Left lobe of liver (tissue), 2 donors: ENCODE results near the gene NADK. TPM values are rescaled to one million over a fixed set of nuclear protein-coding genes. Genes with fewer than 3 reads are reported as not detected.

ENCODE experiments used
- ATAC-seq: fragments of 200-7000 bp; cut with Tn5 transposase; one replicate; pipeline ENCODE4 v1.9.1; 2020; ENCODE audit warnings: mild to moderate bottlenecking, moderate library complexity
- DNase-seq: peaks from one replicate; pipeline ENCODE4 v3.0.0-alpha.2; 2020; ENCODE audit warnings: low spot score
- total RNA-seq: library from RNA; stranded (reverse); gene quantifications from one replicate; pipeline ENCODE4 v1.2.1, GENCODE V29; 2021
- donor health status: DM: no; HTN: no; CAD: no; lungs with moderate emphysema.
- donor health status: DM: no; HTN: yes; CAD: no.

The NADK gene
- total RNA-seq, 1 donor from 2014 or later = 136 TPM

DNA sequence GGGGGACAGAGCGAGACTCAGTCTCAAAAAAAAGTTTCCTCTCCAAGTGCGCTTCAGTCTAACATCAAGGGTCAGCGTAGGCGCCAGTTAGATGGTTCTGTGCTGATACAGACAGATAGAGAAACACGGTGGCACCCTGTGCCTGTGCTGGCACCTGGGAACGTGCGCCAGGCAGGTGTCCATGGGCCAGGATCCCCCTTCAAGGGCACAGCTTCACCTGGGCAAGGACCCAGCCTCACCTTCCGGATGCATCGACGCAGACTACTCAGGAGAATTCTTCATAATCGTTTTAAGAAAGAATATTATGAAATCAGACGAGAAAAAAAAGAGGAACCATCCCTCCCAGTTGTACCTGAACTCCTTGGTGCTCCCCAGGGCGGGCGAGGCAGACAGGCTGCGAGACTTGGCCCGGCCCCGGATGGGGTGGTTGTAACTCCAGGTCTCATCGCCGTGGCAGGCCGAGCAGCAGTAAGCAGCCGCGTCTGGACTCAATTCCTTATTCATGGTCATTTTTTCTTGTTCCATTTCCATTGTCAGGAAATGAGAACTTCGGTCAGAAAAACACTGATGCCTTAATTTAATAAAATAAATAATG, 13.3 kb downstream of the NADK start:
- ATAC-seq (peak; percentile 16), DNase-seq (no peak)

DNA sequence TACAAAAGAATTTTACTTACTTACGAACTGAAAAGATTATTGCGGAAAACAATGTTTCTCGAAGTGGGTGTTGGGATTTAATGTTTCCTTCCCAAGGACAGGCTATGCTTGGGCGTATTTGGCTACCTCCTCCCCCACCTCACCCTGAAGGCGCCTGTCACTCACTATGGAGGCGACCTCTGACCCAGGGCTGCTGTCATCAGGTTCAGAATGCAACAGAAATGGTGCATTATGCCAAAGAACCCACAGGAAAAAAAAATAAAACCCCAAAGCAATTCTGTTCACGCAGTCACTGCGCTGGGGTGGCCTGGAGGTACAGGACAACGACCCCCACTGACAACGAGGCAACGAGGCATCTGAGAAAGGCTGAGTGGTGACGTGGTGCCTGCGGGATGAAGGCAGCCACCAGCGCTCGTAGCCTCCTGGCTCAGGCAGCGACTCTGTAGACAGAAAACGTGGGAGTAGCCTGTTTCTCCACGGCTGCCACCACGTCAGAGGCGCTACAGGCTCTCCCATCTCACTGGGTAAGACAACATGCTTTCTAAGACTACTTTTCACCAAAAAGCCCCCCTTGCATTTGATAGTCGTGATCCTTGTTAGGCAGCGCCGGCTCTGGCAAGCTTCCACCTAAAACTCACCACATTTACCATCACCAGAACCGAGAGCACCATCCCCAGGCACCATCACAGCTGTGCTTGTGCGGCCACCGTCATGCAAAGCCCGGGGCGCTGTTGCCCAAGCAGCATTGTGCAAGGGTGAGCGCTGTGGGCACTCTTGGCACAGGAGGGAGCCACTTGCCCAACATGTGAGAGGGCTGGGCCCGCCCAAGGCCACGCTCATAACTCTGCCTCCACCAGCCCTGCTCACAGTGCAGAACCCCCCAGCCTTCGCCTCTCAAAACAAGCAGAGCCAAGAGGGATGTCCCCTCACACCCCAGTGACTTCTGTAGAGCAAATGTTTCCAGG, 14.3 kb downstream of the NADK start:
- DNase-seq (peak; percentile 96), ATAC-seq (peak; percentile 70)

DNA sequence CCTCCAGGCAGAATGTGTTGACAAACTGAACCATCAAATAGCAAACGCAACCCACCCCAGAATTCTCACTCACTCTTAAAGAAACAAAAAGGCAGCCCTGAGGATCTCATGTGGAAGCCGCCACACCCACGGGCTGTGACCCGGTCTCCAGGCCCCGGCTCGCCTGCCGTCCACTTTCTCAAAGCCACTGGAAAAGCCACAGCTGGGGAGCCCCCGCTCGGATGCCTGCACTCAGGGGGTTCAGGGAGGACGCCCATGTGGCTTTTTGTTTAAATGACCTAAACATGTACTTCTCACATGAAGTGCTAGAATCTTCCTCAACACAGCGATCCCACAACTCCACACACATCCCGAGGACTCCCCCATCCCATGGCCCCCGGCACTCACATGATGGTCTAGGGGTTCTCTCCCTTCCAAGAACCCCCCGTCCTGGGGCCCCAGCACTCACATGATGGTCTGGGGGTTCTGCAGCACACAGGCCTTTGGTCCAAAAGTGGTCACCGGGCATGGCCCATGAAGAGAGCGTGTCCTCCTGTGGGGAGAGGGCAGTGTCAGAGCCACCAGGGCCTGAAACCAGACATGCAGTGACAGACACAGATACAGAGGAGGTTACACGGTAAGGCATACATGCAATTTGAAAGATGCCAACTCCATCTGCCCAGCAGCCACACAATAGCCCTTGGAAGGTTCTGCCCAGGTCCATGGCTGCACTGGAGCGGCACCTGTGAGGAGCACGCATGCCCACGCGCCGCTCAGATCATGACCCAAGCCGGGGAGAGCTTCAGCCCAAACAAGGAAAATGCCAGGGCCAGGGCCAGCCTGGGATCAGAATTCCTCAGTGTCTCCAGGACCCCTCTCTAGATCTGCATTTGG, 16.5 kb downstream of the NADK start:
- ATAC-seq (no peak), DNase-seq (no peak)

DNA sequence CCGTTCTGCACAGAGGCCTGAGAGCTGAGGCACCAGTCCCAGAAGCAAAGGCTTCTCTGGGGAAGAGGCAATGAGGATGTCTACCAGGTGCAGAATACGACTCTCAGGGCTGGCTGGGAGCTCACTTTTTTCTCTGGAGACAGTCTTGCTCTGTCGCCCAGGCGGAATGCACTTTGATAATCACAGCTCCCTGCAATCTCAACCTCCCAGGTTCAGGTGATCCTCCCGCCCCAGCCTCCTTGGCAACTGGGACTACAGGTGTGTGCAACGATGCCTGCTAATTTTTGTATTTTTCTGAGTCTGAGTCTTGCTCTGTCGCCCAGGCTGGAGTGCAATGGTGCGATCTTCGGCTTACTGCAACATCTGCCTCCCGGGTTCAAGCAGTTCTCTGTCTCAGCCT, 17.6 kb downstream of the NADK start:
- ATAC-seq = no peak
- DNase-seq = no peak

DNA sequence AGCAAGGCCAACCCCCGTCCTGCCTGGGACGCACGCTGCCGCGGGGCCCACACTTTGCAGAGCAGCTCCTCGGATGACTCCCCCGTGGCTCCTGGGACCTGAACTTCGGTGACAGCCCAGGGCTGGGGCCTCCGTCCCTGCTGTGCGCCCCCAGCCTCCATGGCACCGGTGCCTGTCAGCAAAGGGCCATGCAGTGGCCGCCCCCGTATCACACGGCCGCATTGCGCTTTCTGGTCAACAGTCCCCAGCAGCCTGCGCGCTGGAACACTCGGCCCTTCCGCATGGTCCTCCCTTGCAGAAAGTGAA, 18.0 kb downstream of the NADK start:
- no peak for DNase-seq
- ATAC-seq = no peak

DNA sequence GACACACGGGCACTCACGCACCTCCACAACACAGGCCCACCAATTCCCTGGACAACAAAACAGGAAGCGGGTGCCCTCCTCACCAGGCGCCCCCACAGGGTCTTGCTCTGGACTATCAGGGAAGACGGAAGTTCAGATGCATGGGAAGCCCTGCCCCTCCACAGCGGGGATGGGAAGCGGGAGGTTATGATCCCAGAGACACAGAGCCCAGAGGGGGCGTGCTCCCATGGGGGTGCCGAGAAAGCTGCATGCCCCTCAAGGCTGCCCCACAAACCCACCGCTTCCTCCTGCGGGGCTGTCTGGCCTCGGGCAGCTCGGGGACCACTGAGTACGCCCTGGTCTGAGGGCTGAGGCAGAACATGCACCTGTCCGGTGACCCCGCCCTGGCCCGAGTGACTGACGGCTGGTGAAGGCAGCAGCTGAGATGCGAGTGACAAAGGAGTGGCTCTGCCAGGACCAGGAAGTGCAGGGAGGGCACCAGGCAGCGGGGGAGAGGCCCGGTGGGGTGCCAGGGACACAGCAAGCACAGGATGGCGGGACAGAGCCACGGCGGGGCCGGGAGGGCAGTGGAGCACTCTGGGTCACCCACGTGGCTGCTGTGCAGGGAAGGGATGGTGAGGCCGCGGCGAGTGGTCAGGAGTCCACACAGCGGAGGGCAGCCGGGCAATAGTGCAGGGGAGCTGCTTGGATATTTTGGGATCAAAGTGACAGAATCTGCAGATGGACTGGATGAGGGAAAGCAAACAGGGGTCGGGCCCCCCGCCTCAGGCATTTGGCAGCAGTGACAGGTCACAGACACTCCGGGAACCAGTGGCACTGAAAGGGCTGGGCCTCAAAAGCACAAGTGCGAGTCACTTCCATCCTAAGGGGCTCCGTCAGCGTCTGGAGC, 18.6 kb downstream of the NADK start:
- ATAC-seq = peak; percentile 45
- DNase-seq = peak; percentile 91

DNA sequence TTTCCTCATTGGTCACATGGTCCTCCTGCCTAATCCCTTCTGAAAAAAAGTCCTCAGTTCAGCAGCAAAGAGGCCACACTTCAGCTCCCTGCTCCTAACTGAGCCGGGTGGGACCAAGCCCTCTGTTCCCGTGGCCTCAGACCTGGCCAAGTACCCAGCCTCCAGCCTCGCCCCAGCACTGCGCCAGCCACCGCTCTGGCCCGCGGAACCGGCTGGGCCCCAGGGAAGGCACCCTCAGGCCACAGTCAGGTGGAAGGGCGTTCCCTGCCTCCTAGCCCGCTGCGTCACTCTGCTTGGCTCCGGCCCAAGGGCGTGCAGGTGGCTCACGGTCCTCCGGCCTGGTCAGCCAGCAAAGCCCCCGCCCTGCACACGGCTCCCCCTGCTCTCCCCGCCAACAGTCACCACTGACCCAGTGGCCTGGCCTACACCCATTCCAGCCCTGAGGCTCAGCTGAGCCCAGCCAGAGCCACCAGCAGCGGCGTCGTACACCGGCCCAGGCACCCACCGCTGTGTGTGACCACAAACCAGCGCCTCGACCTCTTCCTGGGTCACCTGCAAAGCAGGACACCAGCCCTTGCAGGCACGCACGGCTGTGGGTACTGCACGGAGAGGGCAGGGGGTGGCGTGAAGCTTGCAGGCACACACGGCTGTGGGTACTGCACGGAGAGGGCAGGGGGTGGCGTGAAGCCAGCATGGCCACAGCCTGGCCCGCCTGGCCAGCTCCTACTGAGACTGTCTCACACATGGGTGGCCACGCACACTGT, 19.4 kb downstream of the NADK start:
- DNase-seq (peak; percentile 99), ATAC-seq (peak; percentile 73)

DNA sequence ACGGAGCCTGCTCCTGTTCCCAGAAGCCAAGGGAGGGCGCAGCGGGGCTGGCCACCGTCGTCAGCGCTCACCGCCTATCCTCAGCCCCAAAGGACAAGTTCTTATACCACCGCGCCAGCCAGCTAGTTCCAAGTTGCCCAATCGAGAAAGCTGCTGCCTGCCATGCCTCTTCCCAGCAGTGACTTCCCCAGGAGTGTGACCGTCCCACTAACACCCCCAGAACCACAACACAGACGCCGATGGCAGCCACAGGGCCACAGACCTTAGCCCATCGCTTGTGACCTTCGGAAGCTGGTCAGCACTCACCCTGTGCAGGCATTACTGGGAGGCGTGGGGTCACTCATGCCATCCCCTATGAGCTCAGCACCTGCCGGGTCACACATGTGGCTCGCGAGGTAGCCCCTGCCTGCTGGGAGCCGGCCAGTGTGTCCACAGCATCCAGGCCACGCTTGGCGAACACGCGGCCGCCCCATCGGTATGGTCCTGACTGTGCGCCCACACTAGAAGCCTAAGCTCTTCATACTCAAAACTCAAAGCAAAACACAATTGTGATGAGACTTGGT, 20.1 kb downstream of the NADK start:
- peak; percentile 90 for DNase-seq
- peak; percentile 50 for ATAC-seq

DNA sequence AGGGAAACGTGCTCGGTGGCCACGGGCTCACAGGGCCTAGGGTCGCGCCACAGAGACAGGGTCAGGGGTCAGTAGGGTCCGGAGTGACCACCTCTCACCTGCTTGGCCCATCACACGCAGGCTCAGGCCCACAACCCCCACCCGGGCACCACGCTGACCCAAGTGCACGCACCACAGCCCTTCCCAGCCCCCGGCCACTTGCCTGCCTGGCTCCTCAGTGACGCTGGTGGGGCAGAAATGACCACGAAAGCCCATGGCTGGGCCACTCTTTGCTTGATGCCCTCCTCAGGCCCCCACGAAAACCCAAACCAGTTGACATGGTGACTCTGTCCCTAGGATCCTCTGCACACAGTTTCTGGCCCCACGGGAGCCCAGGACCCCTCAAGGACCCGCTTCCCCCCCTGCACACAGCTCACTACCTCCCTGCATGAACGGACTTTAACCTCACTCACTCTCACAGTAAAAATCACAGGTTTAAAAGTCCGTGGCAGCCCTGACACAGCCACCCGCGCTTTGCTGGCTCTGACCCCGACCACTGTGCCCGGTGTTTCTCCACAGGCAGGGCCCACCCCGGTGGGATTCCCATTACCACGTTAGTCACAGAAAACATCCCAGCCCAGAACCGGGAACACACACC, 20.7 kb downstream of the NADK start:
- ATAC-seq (peak; percentile 5), DNase-seq (no peak)

DNA sequence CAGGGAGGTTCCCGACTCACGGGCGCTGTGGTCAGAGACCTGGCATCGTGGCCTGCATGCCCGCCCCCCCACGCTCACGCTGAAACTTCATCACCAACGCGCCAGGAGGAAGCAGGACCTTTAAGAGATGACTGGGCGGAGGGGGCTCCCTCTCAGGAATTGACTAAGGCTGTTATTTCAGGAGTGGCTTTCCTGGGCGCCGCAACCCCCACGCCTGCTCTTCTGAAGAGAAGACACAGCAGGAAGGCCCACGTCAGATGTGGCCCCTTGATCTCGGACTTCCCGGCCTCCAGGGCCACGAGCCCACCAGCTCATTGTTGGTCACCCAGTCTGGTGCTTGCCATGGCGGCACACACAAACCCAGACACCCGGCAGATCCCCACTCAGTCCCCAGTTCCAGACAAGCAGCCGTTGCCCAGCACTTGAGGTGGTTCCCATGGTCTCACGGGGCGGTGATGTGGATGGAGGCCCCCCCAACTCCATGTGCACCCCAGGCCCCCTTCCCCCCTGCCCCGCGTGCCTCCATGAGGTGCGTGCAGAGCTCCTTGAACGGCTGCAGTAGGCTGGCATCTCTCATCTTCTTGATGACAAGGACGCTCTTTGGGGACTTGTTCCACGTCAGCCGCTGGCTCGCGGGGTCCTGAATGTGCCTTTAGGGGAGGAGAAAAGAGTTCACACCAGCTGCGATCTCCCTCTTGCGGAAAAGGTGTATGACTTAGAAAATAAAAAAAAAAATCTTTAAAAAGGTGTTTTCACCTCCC, 21.4 kb downstream of the NADK start:
- ATAC-seq (no peak), DNase-seq (no peak)

DNA sequence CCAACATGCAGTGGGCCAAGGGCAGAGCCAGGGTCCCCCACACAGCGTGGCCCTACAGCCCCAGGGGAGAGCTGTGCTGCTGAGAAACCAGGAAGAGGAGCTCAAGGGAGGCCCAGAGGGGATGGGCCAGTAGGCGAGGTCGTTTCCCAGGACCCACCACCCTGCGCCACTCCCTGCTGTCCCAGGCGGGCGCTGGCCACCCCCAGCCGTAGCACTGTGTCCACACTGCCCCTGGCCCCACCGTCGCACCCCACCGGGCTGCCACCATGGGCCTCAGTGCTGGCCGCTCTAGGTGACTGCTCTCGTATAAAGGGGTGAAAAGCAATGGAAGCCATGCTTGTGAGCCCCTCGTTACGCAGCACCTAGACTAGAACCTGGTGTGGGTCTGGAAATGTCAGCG, 22.4 kb downstream of the NADK start:
- DNase-seq (no peak), ATAC-seq (no peak)

DNA sequence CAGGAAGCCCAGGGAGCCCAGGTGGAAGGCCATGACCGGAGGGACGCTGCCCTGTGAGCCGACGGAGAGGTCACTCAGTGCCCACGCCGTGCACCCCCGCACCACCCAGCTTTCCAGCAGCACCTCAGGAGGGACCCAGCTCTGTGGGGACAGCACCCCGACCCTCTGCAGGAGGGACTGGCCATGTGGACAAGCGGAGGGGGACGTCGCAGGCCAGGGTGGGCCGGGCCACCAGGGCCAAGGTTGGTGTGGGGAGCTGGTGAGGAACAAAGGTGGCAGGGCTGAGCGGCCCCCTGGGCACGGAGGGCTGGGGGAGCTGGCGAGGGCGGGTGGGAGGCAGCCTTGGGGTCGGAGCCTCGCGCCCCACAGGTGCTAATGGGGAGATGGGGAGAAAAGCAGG, 22.8 kb downstream of the NADK start:
- ATAC-seq (no peak), DNase-seq (no peak)

DNA sequence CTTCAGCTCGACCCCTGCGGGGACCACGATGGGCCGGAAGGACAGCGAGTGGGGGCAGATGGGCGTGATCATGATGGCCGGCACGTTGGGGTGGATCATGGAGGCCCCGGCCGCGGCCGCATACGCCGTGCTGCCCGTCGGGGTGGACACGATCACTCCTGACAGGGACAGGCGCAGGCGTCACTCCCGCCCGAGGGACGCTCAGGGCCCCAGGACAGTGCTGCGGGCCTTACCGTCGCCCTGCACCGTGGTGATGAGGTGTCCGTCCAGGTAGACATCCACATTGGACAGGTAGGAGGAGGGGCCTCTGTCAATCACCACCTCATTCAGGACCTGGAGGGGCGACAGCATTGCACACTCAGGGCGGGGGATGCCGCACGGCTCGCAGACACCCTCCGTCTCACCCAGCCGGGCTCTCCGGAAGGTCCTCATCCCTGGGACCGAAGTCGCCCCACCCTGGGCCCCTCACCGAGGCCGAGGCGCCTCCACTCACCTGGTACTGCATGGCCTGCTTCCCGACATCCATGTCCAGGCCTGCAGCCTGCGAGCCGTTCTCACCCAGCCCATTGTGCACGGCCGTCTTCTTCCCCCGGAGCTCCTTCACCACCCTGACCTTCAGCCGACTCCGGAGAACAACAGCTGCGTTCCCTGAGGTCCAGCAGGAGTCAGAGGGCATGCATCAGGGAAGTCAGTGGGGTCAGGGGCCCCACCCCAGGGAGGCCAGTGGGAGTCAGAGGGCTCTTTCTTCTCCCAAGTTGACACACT, 24.0 kb downstream of the NADK start:
- DNase-seq (no peak), ATAC-seq (no peak)

DNA sequence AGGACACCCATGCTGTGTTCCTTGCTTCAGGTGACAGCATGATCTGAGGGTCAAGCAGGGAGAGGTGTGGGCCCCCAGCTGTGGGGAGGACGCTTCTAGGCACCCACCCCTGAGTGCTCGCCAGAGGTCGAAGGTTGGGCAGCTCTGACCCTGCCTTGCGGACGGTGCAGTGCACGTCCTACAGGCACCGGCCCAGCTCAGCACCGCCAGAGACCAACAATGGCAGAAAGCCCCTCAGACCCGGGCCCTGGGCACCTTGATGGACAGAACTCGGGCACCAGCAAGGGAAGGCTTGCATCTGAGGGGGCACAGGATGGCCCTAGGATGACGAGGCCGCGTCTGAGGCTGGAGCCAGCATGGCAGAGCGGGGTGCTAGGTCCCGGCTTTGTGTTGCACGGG, 24.7 kb downstream of the NADK start:
- ATAC-seq = peak; percentile 42
- DNase-seq = no peak

DNA sequence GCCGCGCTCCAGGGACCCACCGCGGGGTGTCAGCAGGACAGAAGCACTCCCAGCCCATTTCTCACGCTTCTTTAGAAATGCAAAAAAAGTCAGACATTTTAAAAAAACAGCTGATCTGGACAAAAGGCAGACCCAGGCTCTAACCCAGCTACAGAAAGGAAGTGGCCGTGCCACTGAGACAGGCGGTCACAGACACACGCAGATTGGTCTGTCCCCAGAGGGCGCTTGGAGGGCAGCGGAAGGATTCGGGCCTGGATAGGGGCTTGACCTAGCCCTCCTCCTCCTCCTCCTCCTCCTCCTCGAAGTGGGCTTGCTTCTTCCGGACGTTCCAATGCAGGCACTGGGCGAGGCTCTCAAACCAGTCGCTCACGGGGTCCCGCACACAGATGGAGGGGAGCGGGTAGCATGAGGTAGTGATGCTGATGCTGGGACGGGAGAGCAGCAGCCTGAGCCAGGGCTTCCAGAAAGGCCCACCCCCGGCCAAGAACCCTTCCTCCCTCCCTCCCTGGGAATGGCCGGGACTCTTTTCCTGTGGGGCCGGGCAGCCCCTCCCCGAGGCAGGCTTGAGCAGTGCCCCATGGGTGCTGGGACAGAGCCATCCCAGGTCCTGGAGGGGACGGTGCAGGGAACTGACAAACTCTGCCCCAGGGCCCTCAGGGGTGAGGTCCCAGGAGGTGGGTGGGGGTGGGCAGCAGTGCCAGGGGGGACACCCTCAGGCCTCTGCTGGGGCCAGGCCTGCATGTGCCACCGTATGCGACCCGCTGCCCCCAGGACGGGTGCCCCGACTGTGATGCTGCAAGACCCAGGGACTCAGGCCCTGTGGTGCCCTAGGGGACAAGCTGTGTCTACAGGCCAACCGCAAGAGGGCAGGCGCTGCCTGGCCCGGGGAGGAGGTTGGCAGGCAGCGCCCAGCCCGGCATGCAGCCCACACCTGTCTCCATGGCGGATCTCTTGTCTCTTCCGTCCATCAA, 25.3 kb downstream of the NADK start:
- ATAC-seq (peak; percentile 74), DNase-seq (no peak)

DNA sequence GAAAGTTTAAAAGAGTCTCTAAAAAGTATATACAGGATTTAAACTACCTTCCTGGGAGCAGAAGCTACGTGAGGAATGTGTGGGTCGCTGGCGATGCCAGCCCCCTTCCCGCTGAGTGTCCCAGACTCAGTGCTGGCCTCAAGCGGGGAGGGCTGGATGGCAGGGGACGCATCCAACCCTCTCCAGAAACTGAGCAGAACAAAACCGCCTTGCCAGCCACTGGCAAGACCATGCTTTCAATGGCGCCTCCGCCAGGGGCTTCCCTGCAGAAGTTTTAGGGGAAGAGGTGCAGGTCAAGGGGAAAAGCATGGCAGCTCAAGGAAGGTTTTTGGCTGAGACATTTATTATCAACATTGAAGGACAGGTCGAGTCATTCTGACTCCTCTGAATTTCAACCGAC, 26.1 kb downstream of the NADK start:
- no peak for DNase-seq
- ATAC-seq = no peak
